SK-N-MC (cell line): Measurements from ENCODE around the gene DNHD1.
"Not testable (repeated sequence)": the region's sequence is repeated elsewhere in the genome, so short reads cannot be mapped to it uniquely, and the experiment has no call there.

Experiments
- DNase-seq: peaks from one replicate; pipeline ENCODE4 v3.0.0-alpha.2; 2011; ENCODE audit warnings: low read depth, low spot score
- H3K27ac ChIP-seq: fragments of 200-600 bp; sonication (generic); 2 replicates; pipeline ENCODE4 v1.5.1; 2016; ENCODE audit warnings: mixed run types
- H3K36me3 ChIP-seq: fragments of 200-600 bp; sonication (generic); 2 replicates; pipeline ENCODE4 v1.6.1; 2017; ENCODE audit warnings: antibody characterized with exemption, low read length, mixed read lengths; ENCODE audit not compliant: insufficient read depth
- H3K4me3 ChIP-seq: fragments of 200-600 bp; sonication (generic); 2 replicates; pipeline ENCODE4 v1.5.1; 2016
- H3K9ac ChIP-seq: fragments of 200-600 bp; sonication (generic); 2 replicates; pipeline ENCODE4 v1.8.0; 2017; ENCODE audit warnings: mixed run types, mixed read lengths; ENCODE audit not compliant: insufficient read length
- H3K9me3 ChIP-seq: fragments of 200-600 bp; sonication (generic); 2 replicates; pipeline ENCODE4 v1.6.1; 2017; ENCODE audit warnings: low read depth, mild to moderate bottlenecking, antibody characterized with exemption, low read length, moderate library complexity, mixed read lengths
- EZH2 ChIP-seq: fragments of 200-600 bp; sonication (generic); IDR thresholded peaks from one replicate; pipeline ENCODE4 v1.6.1; 2017; ENCODE audit warnings: antibody characterized with exemption
- FOXP2 ChIP-seq: optimal IDR thresholded peaks from 2 replicates; pipeline ENCODE3; 2011; ENCODE audit warnings: mild to moderate bottlenecking, moderate library complexity; ENCODE audit not compliant: insufficient read depth; ENCODE audit errors: extremely low read length, control extremely low read depth
- POLR2AphosphoS5 ChIP-seq: IDR thresholded peaks from 2 replicates; pipeline ENCODE4 v1.6.1; 2012; ENCODE audit warnings: mild to moderate bottlenecking, low read depth, low read length, borderline replicate concordance

Gene DNHD1

DNA sequence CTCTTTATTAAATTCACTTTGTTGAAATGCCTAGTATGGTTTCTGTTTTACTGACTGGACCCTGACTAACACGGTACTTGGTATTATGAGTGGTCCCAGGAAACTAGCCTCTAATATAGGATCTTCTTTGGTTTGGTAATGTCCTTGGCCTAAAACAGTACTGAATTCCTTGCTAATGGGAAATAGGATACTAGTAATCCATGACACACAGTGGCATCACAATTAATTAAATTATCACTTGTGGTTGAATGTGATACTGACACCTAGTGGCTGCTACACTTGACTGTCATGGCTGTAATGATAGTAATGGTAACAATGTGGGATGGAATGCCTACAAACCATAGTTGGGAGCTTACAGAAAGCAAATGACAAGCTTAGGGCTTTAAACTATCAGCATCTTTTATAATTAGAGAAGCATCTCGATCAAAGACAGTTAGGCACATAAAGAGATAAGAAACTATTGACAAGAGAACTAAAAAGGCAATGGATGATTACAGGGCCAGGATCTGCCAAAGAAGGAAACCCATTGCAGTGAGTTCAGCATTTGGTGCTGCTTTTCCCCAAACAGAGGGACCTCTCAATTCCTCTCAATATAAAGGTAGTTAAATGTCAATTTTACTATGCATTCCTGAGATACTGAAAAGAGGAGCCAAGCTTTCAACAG lies 8.6 kb downstream of the DNHD1 start:
- Histone ChIP-seq H3K9ac (no peak overlapping the region), H3K36me3 (peaks cover 21% of the 10 kb centered on the region), H3K27ac (peak overlapping the region; percentile 4; the same call in 1 of the 2 replicates), H3K9me3 (no peaks in the 10 kb centered on the region), H3K4me3 (no peak overlapping the region)
- DNase-seq: peak; percentile 42
- TF ChIP-seq FOXP2: no peak
- TF ChIP-seq POLR2AphosphoS5: no peak
- TF ChIP-seq EZH2: no peak

DNA sequence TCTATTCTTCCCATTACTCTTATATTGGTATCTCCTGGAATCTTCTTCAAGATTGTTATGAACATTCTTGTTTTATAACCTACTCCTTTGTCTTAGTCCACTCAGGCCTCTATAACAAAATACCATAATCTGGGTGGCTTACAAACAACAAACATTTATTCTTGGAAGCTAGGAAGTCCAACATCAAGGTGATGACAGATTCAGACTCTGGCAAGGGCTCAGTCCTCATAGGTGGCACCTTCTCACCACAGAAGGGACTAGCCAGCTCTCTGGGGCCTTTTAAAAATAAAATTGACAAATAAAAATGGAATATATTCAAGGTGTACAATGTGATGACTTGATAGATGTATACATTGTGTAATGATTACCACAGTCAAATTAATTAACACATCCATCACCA lies 19.8 kb downstream of the DNHD1 start:
- TF ChIP-seq POLR2AphosphoS5: no peak
- no peak for TF ChIP-seq FOXP2
- TF ChIP-seq EZH2: no peak
- no peaks in the 10 kb centered on the region for H3K9me3 ChIP-seq
- H3K9ac ChIP-seq: no peak overlapping the region
- DNase-seq: no peak
- no peak overlapping the region for H3K27ac ChIP-seq
- H3K36me3 ChIP-seq: peaks cover 76% of the 10 kb centered on the region
- H3K4me3 ChIP-seq: no peak overlapping the region

DNA sequence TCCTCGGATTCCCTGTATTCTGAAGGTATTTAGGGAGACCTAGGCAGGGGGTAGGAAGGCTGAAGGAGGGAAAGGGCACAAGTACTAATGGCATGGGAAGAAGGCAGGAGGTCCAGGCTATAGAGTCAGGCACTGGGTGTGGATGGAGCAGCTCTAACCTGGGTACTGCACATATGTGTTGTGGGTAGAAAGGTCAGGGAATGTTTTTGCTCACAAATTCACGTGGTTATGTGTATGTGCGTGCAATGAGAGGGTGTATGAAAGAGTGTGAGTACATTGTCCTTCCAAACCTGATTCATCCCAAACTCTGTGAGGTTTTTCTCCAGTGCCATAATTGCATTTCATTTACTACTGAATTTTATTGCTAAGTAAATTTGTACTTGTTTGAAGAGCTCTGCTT lies 23.2 kb downstream of the DNHD1 start:
- Histone ChIP-seq H3K9ac (no peak overlapping the region), H3K27ac (no peak overlapping the region), H3K36me3 (peaks cover 58% of the 10 kb centered on the region), H3K9me3 (no peaks in the 10 kb centered on the region), H3K4me3 (no peak overlapping the region)
- no peak for DNase-seq
- TF ChIP-seq POLR2AphosphoS5 (no peak), EZH2 (no peak)

- not testable (repeated sequence) for H3K4me3 ChIP-seq
These were observed 24.9 kb downstream of the DNHD1 start for GRCh38 chr11:6521946-6522345.

GRCh38 chr11:6523253-6523652 lies 26.2 kb downstream of the DNHD1 start:
- no peaks in the 10 kb centered on the region for H3K9me3 ChIP-seq
- TF ChIP-seq EZH2: no peak
- TF ChIP-seq POLR2AphosphoS5: no peak
- no peak for TF ChIP-seq FOXP2
- no peak overlapping the region for H3K4me3 ChIP-seq
- no peak overlapping the region for H3K27ac ChIP-seq
- no peak for DNase-seq
- peaks cover 43% of the 10 kb centered on the region for H3K36me3 ChIP-seq
- H3K9ac ChIP-seq: no peak overlapping the region

More at GRCh38 chr11:6521946-6522345, 24.9 kb downstream of the DNHD1 start:
- H3K9ac ChIP-seq, H3K9me3 ChIP-seq, DNase-seq, H3K27ac ChIP-seq: not testable (repeated sequence)
- H3K36me3 ChIP-seq: peaks cover 50% of the 10 kb centered on the region

GRCh38 chr11:6526411-6527135 lies 29.5 kb downstream of the DNHD1 start:
- peaks cover 16% of the 10 kb centered on the region for H3K36me3 ChIP-seq
- no peak for DNase-seq
- no peak overlapping the region for H3K4me3 ChIP-seq
- TF ChIP-seq FOXP2: no peak
- TF ChIP-seq POLR2AphosphoS5: no peak
- no peak for TF ChIP-seq EZH2
- no peak overlapping the region for H3K27ac ChIP-seq
- H3K9ac ChIP-seq: no peak overlapping the region
- H3K9me3 ChIP-seq: no peaks in the 10 kb centered on the region

DNA sequence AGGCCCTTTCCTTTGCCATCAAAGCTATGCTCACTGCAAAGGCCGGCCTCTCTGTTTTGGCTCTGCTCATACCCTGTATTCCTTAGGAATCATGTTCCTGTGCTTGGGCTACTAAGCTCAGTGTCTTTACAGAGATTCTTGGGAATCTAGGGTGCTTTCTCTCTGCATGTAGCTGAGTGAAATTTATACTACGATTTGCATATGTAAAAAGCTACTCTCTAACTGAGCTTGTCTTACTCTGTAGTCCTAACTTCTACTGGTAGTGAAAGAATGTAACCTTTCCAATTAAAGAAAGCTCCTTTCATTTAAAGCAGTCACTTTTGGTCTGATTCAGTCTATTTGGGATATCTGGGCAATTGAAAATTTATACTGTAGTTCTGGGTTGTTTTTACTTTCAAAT lies 32.2 kb downstream of the DNHD1 start:
- H3K27ac ChIP-seq: no peak overlapping the region
- DNase-seq: no peak
- H3K36me3 ChIP-seq: peaks cover 12% of the 10 kb centered on the region
- no peak overlapping the region for H3K9ac ChIP-seq
- TF ChIP-seq POLR2AphosphoS5 (no peak), FOXP2 (no peak), EZH2 (no peak)
- no peaks in the 10 kb centered on the region for H3K9me3 ChIP-seq
- no peak overlapping the region for H3K4me3 ChIP-seq

DNA sequence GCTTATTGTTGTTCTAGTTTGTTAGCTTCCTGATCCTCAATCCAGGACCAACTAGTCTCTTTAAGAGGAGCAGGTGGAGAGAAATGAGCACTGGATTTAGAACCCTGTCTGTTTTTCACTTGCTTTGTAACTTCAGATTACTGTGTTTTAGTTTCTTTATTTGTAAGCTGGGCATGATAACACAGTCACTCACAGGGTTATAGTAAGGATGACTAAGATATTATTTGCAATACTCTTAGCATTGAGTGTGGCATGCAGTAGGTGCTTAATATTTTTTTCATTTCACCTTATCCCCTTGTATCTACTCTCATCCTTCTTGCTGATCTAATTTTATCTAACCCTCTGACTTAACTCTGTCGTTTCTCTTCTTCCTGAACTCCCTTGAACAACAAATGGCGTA lies 33.8 kb downstream of the DNHD1 start:
- Histone ChIP-seq H3K9me3 (no peaks in the 10 kb centered on the region), H3K27ac (no peak overlapping the region)
- no peak for DNase-seq

GRCh38 chr11:6531267-6531752 lies 34.2 kb downstream of the DNHD1 start:
- no peaks in the 10 kb centered on the region for H3K9me3 ChIP-seq
- H3K4me3 ChIP-seq: no peak overlapping the region
- DNase-seq: peak; percentile 18
- TF ChIP-seq POLR2AphosphoS5 (no peak), EZH2 (no peak), FOXP2 (peak; percentile 98)
- H3K27ac ChIP-seq: no peak overlapping the region
- peaks cover 13% of the 10 kb centered on the region; the same call in 1 of the 2 replicates for H3K36me3 ChIP-seq
- H3K9ac ChIP-seq: no peak overlapping the region

More for the DNA sequence above, 33.8 kb downstream of the DNHD1 start:
- Histone ChIP-seq H3K4me3 (no peak overlapping the region), H3K36me3 (peaks cover 13% of the 10 kb centered on the region; the same call in 1 of the 2 replicates), H3K9ac (no peak overlapping the region)
- TF ChIP-seq EZH2 (no peak), FOXP2 (no peak), POLR2AphosphoS5 (no peak)
